NCI-H1694 (cell line): ENCODE measurements around the gene MACROD2.

ENCODE experiments used
- DNase-seq: peaks from one replicate; lab custom pipeline; 2025; lab: John Stamatoyannopoulos, UW

Gene MACROD2

GRCh38 chr20:15817351-15817750 lies 1822.0 kb downstream of the MACROD2 start:
- no peak for DNase-seq

GRCh38 chr20:15818651-15819071 lies 1823.3 kb downstream of the MACROD2 start:
- DNase-seq: no peak

GRCh38 chr20:15823718-15824117 lies 1828.4 kb downstream of the MACROD2 start:
- DNase-seq: no peak

DNA sequence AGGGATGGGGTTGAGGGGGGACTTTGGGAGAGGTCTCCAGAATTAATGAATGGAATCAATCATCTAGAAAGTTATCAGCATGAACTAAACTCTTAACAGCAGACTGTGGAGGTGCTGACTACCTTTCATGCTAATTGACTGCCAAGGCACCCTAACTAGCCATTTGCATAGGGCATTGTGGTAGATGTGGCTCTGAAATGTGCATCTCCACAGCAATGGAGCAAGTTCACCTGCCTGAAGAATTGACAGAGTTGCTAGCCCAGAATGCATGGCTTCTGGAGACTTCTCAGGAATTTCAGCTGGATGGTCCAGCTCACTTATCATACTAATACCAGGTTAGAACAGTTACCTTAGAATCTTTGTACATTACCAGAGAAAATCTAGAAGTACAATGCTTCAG lies 1832.3 kb downstream of the MACROD2 start:
- DNase-seq: no peak

- no peak for DNase-seq
Observed at GRCh38 chr20:15831201-15831600, 1835.9 kb downstream of the MACROD2 start.

DNA sequence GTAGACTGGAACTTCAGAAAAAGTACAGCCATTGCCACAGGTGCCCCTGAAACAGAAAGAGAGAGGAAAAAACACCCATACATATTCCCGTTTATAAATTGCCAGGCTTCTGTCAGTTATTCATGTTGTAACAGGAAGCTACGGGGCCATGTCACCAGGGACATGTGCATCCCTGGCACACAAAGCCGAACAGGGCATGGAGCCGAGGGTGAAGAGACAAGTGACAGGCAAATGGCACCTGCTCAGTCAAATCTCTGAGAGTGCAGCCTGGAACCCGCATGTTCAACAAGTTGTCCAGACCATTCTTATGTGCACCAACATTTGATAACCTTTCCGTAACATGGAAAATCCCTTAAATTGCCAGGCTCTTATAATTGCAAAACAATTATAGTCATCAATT lies 1837.2 kb downstream of the MACROD2 start:
- DNase-seq: no peak

DNA sequence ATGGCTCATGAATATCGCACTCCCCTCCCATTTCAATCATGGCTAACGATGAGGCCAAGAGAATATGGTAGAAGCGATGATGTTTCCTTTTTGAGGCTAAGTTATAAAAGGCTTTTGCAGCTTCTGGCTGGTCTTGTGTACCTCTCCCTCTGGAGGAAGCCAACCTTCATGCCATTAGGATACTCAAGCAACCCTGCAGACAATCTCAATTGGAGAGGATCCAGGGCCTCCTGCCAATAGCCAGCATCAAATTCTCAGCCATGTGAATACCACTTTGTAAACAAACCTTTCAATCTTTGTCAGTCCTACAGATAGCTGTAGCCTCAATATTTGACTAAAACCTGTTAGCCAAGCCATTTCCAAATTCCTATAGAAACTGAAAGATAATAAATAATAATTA lies 1839.5 kb downstream of the MACROD2 start:
- peak; percentile 9 for DNase-seq

DNA sequence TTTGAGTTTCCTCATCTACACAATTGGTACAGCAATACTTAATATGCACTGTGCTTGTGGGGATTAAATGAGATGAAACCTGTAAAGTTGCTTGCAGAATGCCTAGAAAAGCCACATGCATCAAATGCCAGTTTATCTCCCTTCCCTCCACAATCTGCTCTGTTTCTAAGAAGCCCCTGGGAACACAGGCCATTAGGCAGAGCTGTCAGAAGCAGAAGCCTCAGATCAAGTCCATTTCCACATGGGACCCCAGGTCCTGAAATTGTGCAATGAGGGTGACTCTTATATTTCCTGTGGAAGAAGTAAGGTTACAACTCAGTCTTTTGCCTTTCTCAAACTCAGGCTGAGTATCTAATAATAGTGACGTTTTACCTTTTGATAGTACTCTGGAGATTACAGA lies 1840.5 kb downstream of the MACROD2 start:
- no peak for DNase-seq

- DNase-seq: no peak
Observed at GRCh38 chr20:15836634-15837033, 1841.3 kb downstream of the MACROD2 start.

DNA sequence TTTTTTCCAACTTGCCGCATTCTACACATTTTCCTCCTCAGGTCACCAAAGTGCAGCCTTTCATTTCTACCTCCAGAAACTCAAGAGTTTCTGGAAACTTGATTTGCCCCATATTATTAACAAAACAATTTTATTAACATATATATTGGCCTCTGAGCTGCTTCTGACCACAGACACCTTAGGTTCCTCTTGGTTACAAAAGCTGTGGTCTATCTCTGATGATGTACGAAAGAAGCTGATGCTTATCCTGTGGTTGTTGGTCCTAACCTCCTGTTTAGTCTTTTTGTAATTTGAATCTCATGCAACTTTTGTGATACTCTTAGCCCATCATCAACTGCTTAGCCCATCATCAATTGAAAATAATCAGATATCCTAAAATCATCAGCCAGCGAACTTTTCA lies 1842.2 kb downstream of the MACROD2 start:
- no peak for DNase-seq

- no peak for DNase-seq
Observed at GRCh38 chr20:15838466-15838865, 1843.2 kb downstream of the MACROD2 start.

- DNase-seq: no peak
Observed at GRCh38 chr20:15840636-15841301, 1845.5 kb downstream of the MACROD2 start.

DNA sequence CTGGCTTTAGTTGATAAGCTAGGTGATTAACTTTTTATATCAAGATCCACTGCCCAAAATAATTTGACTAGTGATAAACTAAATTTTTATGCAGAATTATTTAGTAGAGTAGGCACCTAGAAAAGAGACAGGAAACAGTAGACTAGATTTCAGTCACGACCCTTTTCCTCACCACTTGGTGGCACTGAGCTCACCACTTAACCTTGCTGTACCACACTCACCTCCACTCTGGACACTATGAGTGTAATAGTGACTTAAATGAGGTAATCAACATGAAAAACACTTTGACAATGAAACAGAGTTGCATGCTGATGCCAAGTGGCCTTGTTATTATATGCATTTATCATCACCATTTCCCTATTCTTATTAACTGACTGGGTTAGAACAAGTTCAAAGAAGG lies 1847.6 kb downstream of the MACROD2 start:
- no peak for DNase-seq

DNA sequence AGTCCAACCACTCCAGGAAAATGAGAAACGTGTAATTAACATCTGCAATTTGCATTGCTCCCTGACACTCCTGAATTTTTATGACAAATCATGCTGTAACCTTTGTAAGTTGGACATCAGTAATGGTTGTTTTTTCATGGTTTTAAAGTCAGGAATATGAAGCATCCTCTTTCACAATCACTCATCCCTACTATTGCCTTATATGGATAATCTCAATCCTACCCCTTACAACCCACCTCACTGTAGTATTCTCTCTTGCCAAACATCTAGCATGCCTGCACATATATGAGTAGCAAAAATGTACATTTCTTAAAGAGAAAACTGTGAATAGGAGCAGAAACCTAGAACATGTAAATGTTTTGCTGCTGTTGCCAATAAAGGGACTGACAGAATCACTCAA lies 1848.5 kb downstream of the MACROD2 start:
- DNase-seq: no peak

GRCh38 chr20:15847196-15847784 lies 1852.0 kb downstream of the MACROD2 start:
- no peak for DNase-seq

DNA sequence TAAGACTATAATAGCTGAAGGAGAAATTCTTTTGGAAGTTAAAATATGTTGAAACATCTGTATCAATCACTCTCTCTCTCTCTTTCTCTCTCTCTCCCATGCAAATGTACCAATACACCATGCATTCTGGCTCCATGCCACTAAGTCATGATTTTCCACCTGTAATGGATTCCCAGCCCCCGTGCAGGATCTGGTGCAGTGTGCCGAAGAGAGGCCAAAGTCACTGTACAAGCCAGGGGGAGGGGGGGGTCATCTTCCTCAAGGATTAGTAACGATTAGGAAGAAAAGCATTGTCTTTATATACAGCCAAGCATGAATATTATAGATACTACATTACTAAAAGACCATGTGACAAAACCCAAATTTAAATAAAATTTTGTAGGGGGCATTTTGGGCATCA lies 1852.8 kb downstream of the MACROD2 start:
- DNase-seq: no peak

DNA sequence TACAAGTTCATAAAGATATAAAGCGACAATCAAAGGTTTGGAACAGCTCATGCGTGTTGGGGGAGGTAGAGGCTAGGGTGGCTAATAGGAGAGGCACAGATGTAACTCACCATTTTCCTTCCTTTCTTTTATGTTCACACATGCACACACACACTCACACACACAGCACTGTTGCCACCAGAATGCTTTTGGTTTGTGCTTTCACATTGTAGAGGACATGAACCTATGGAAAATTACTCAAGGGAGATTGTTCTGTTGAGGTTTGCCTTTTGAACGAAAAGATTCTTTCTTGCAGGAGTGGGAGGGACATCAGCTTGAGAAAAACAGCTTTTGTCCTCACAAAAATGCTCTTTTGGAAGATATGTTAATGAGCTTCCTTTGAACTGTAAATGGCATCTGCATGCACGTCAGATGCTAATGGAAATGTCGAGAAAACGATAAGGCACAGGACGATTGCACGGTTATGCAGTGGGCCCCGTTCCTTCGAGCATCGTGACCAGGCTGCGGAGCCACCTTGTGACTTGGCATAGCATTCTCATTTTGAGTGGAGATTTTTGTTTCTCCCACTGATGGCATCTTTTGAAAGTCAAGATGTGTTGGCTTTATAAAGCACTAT lies 1853.8 kb downstream of the MACROD2 start:
- no peak for DNase-seq

- DNase-seq: no peak
Observed at GRCh38 chr20:15851576-15852215, 1856.4 kb downstream of the MACROD2 start.

DNA sequence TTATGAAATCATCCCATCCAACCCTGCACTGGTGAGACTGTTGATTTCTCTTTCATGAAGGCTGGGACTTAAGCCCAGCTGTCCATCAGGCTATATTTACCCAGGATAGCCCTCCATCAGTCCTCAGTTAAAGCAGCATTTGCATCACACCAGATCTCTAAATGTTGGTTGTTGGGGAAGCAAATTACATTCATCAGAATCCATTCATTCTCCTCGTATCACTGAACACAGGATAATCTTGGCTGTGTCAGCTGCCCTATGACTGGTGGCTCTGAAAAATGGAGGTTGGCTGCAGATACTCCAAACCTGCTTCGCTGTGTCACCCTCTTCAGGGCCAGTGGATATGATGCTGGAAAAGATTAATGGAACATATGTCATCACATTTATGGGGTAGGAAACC lies 1859.6 kb downstream of the MACROD2 start:
- DNase-seq: no peak

- no peak for DNase-seq
Observed at GRCh38 chr20:15857173-15857784, 1862.0 kb downstream of the MACROD2 start.

DNA sequence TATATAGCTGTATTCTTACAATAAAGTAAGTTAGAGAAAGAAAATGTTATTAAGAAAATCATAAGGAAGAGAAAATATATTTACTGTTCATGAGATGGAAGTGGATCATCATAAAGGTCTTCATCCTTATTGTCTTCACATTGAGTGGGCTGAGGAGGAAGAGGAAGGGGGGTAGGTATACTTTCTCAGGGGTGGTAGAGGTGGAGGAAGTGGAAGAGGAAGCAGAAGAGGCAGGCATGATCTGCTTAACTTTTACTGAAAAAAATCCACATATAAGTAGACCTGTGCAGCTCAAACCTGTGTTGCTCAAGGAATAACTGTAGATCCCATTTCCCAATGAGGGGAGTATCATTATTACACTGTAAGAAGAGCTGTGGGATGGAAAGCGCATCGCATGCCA lies 1863.7 kb downstream of the MACROD2 start:
- no peak for DNase-seq

GRCh38 chr20:15860850-15861249 lies 1865.5 kb downstream of the MACROD2 start:
- DNase-seq: no peak

DNA sequence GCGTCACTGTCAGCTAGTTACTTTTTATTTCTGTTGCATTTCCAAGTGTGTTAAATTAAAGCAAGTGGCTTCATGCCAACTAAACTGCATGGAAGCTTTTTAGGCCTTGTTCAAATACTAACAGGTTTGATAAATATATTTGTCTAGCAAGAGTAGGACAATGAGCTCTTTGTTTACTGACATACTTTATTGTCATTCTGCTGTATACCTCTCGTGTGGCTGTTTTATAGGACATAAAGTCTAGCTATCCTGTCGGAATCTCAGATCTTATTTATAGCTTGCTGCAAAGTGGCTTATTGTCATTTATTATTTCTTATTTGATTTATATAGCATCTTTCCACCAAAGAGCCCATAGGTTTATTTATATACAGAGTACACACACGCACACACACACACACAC lies 1866.9 kb downstream of the MACROD2 start:
- no peak for DNase-seq
